Breast epithelium (tissue), 4 donors: ENCODE measurements around the gene MT4. TPM values are rescaled to one million over a fixed set of nuclear protein-coding genes. Genes with fewer than 3 reads are reported as not detected.

Experiments used
- DNase-seq, 2 donors: peaks; one replicate each; pipeline ENCODE4 v3.0.0-alpha.2; 2019; ENCODE audit warnings: low spot score in 2 of 2
- H3K27ac ChIP-seq, 2 donors: fragments of 200-600 bp; sonication (generic) in 1 of 2; one replicate each; pipeline ENCODE4 v1.5.1; 2016 to 2019; ENCODE audit warnings: mild to moderate bottlenecking in 1 of 2
- H3K27me3 ChIP-seq, 2 donors: fragments of 200-600 bp; sonication (generic) in 1 of 2; one replicate each; pipeline versions ENCODE4 v1.5.1 to v1.6.0; 2017 to 2019; ENCODE audit warnings: control low read depth in 1 of 2, mild to moderate bottlenecking in 1 of 2
- H3K36me3 ChIP-seq: fragments of 200-600 bp; one replicate; pipeline ENCODE4 v1.5.1; 2019
- H3K4me1 ChIP-seq, 2 donors: fragments of 200-600 bp; sonication (generic); one replicate each; pipeline ENCODE4 v1.5.1; 2016 to 2019; ENCODE audit warnings: control low read depth in 1 of 2
- H3K4me3 ChIP-seq, 3 donors: fragments of 200-600 bp; sonication (generic); 1 replicate in 2 of 3; 2 replicates in 1 of 3; pipeline ENCODE4 v1.5.1; 2016 to 2019; ENCODE audit warnings: mild to moderate bottlenecking in 3 of 3, moderate library complexity in 2 of 3
- H3K9me3 ChIP-seq, 2 donors: fragments of 200-600 bp; sonication (generic) in 1 of 2; one replicate each; pipeline ENCODE4 v1.5.1; 2016 to 2019; ENCODE audit warnings: control low read depth in 1 of 2
- POLR2A ChIP-seq: fragments of 450-650 bp; IDR thresholded peaks from one replicate; pipeline ENCODE4 v1.6.1; 2016; ENCODE audit warnings: antibody characterized with exemption, mild to moderate bottlenecking, moderate library complexity
- POLR2AphosphoS5 ChIP-seq, 3 donors: sonication (generic); formaldehyde crosslinking; IDR thresholded peaks; one replicate each; pipeline ENCODE4 v1.6.1; 2017; ENCODE audit warnings: antibody characterized with exemption in 3 of 3
- intact Hi-C: fragments of 100-400 bp; cut with DNase I; formaldehyde crosslinking; loops from one replicate; pipeline ENCODE4 v1.15.1; 2023; ENCODE audit warnings: low total_unique reads
- total RNA-seq, 3 donors: library from RNA; depleted of rRNA; stranded (reverse); fragments of >200 nt; gene quantifications; one replicate each; pipeline ENCODE4 v1.1.0, GENCODE V29; 2016
- TF ChIP-seq, protein P1 (sequence below), 3 donors: fragments of 450-650 bp; IDR thresholded peaks; one replicate each; pipeline ENCODE4 v1.5.1; 2016 to 2017; ENCODE audit warnings: antibody characterized with exemption in 3 of 3, mild to moderate bottlenecking in 3 of 3, moderate library complexity in 3 of 3

The MT4 gene
- total RNA-seq, 3 donors from 2014 or later = not detected

DNA sequence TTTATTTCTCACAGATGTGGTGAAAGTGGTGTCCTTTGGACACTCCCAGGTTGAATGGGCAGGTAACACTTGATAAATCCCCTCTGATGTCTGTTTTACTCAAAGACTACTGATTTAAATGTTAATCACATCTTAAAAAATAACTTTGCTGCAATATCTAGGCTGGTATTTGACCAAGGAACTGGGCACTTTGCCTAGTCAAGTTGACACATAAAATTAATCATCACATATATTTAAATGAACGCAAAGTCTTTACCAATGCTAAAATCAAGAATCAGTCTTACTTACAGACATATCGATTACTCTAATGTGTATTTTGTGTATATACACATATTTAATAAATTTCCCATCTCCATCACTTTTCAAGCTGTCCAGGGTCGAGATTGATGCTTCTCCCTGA, 50.5 kb downstream of the MT4 start:
- Histone ChIP-seq H3K4me1 (peaks cover 6 to 8% of the 10 kb centered on the region in 2 donors), H3K27me3 (no peaks in the 10 kb centered on the region), H3K36me3 (no peaks in the 10 kb centered on the region), H3K4me3 (no peak overlapping the region), H3K27ac (no peak overlapping the region), H3K9me3 (no peaks in the 10 kb centered on the region)
- intact Hi-C loops = no loop called here
- no peak for DNase-seq
- TF ChIP-seq, protein P1, sequence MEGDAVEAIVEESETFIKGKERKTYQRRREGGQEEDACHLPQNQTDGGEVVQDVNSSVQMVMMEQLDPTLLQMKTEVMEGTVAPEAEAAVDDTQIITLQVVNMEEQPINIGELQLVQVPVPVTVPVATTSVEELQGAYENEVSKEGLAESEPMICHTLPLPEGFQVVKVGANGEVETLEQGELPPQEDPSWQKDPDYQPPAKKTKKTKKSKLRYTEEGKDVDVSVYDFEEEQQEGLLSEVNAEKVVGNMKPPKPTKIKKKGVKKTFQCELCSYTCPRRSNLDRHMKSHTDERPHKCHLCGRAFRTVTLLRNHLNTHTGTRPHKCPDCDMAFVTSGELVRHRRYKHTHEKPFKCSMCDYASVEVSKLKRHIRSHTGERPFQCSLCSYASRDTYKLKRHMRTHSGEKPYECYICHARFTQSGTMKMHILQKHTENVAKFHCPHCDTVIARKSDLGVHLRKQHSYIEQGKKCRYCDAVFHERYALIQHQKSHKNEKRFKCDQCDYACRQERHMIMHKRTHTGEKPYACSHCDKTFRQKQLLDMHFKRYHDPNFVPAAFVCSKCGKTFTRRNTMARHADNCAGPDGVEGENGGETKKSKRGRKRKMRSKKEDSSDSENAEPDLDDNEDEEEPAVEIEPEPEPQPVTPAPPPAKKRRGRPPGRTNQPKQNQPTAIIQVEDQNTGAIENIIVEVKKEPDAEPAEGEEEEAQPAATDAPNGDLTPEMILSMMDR (IDR thresholded peaks at IDR 0.05) = no peak
- no peak for TF ChIP-seq POLR2AphosphoS5 (IDR thresholded peaks at IDR 0.05)
- TF ChIP-seq POLR2A = no peak

DNA sequence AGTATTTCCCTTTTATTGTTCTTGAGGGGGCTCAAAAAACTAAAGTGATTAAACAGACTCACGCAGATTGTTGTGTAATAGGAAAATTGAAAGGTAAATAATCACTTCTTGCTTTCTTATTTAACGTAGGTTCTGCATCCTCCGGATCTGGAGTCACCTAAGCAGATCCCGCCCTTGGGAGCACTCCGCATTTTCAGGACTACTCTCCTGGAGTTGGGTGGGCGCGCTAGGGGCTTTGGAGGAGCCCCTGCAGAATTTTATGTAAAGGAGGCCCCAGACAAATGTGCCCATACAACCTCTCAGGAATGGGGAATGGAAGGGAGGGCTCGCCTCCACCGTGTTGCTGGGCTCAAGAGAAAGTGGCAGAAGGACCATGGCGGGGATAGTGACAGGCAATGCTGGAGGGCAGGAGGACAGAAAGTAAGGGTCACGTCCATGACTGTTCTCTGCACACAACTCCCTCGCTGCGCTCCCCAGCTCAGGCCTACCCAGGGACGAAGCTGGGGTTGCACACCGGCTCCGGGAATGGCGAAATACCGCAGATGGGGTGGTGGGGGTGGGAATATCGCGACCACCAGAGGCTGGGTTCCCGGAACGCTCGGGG, 51.8 kb downstream of the MT4 start:
- Histone ChIP-seq H3K4me3 (peak overlapping the region; percentile 36 to 63 (median 47)), H3K27ac (peak overlapping the region; percentile 71 to 72), H3K4me1 (no peaks in the 10 kb centered on the region), H3K9me3 (no peaks in the 10 kb centered on the region), H3K27me3 (no peaks in the 10 kb centered on the region), H3K36me3 (no peaks in the 10 kb centered on the region)
- intact Hi-C loops = no loop called here
- TF ChIP-seq POLR2A (no peak), POLR2AphosphoS5 (IDR thresholded peaks at IDR 0.05) (no peak)
- TF ChIP-seq, protein P1 (IDR thresholded peaks at IDR 0.05) = no peak
- no peak for DNase-seq

DNA sequence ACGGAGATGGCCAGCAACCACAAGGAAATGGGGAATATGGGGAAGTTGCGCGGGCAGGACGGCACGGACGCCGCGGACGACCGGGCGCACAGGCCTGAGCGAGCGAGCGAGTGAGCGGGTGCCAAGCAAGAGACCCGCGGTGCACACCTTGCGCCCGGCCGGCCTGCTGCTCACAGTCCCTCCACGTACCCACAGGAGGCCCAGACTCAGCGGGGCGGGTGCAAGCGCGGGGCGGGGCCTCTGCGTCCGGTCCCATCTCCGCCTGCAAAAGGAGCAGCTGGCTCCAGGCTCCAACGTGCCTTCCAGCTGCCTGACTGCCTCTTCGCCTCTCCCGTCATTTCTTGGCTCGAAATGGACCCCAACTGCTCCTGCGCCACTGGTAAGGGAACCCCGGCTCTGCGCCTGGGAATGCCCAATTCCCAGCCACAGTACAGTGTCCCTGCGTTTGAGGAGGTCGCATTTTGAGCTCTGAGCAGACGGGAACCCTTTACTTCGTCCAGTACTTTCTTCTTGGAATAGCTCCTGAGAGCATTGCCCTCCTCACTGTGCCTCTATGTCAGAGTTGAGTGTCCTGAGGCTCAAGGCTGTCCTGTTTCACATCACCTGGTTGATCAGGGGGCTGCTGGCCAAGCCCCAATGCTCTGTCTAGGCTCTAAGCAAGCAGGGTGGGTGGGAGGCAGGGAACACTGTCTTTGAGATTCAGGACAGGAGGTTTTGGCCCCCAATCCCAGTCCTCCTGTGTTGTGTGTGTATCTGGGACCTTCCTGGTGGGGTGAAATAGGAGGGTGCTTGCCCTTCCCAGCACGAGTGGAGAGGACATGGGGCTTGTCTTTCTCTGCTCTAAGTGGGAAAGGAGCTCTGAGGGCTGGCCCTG, 52.6 kb downstream of the MT4 start:
- Histone ChIP-seq H3K9me3 (no peaks in the 10 kb centered on the region), H3K4me1 (no peaks in the 10 kb centered on the region), H3K27me3 (no peaks in the 10 kb centered on the region), H3K4me3 (peak overlapping the region; percentile 36 to 63 (median 47)), H3K27ac (peak overlapping the region; percentile 71 to 72), H3K36me3 (no peaks in the 10 kb centered on the region)
- TF ChIP-seq POLR2AphosphoS5 (IDR thresholded peaks at IDR 0.05) = peak in 1 of 3 donors; percentile 12
- TF ChIP-seq POLR2A = no peak
- peak; percentile 54 to 65 for DNase-seq
- intact Hi-C loops = no loop called here

GRCh38 chr16:56618138-56618537, 53.3 kb downstream of the MT4 start:
- Histone ChIP-seq H3K4me3 (peak overlapping the region in 2 of 3 donors; percentile 47 to 63), H3K9me3 (no peaks in the 10 kb centered on the region), H3K36me3 (no peaks in the 10 kb centered on the region), H3K27me3 (no peaks in the 10 kb centered on the region), H3K27ac (peak overlapping the region in 1 of 2 donors; percentile 48), H3K4me1 (no peaks in the 10 kb centered on the region)
- intact Hi-C loops = no loop called here
- DNase-seq = no peak
- TF ChIP-seq, protein P1 (IDR thresholded peaks at IDR 0.05) = no peak
- no peak for TF ChIP-seq POLR2A
- no peak for TF ChIP-seq POLR2AphosphoS5 (IDR thresholded peaks at IDR 0.05)

Other genes with a start within 250 kb of the MT4 start
- gene AMFR, start 139.5 kb upstream of the MT4 start, total RNA-seq = 100 to 1,000 TPM; 156 to 205 (median 188) TPM
- 10 to 100 TPM; 53.9 to 65.3 (median 54.1) TPM for gene NUDT21, start 113.7 kb upstream of the MT4 start, total RNA-seq
- 10 to 100 TPM; 21.4 to 36.3 (median 25.2) TPM for gene OGFOD1, start 113.5 kb upstream of the MT4 start, total RNA-seq
- gene BBS2, start 45.0 kb upstream of the MT4 start, total RNA-seq = 10 to 100 TPM; 42.6 to 80.5 (median 56.2) TPM
- gene MT3, start 24.5 kb downstream of the MT4 start, total RNA-seq = not detected
- gene MT2A, start 43.5 kb downstream of the MT4 start, total RNA-seq = 100 to 1,000 TPM; 352 to 543 (median 428) TPM
- gene MT1E, start 60.7 kb downstream of the MT4 start, total RNA-seq = 100 to 1,000 TPM; 284 to 698 (median 513) TPM
- 100 to 1,000 TPM in 1 of 3 donors, 10 to 100 TPM in 2; 42.9 to 120 (median 46.0) TPM for gene MT1M, start 67.6 kb downstream of the MT4 start, total RNA-seq
- gene MT1A, start 73.6 kb downstream of the MT4 start, total RNA-seq = 100 to 1,000 TPM in 2 of 3 donors, 10 to 100 TPM in 1; 97.8 to 672 (median 130) TPM
- not detected for gene MT1B, start 86.8 kb downstream of the MT4 start, total RNA-seq
- 10 to 100 TPM in 2 of 3 donors, 1 to 10 TPM in 1; 9.1 to 34.0 (median 12.1) TPM for gene MT1F, start 92.9 kb downstream of the MT4 start, total RNA-seq
- 100 to 1,000 TPM in 1 of 3 donors, 10 to 100 TPM in 2; 20.0 to 224 (median 48.3) TPM for gene MT1G, start 103.0 kb downstream of the MT4 start, total RNA-seq
- gene MT1H, start 104.7 kb downstream of the MT4 start, total RNA-seq = not detected
- gene MT1X, start 117.4 kb downstream of the MT4 start, total RNA-seq = 1,000 to 10,000 TPM; 2,679 to 5,417 (median 3,885) TPM
- gene NUP93, start 165.1 kb downstream of the MT4 start, total RNA-seq = 10 to 100 TPM; 29.4 to 48.8 (median 32.6) TPM